HPDE6-E6E7 (cell line): ENCODE measurements around the gene SGSM1.

Source experiments
- DNase-seq: peaks from one replicate; pipeline ENCODE4 v3.0.0; 2011; ENCODE audit warnings: missing footprints; ENCODE audit errors: extremely low spot score

The SGSM1 gene

GRCh38 chr22:24976442-24977218 lies 170.6 kb downstream of the SGSM1 start:
- no peak for DNase-seq
